K562 (cell line): ENCODE results near the gene ADORA2B. TPM values are rescaled to one million over a fixed set of nuclear protein-coding genes. Genes with fewer than 3 reads are reported as not detected.

Experiments
- C11orf30 ChIP-seq: fragments of 450-650 bp; IDR thresholded peaks from 2 replicates; pipeline ENCODE4 v1.6.1; 2016; ENCODE audit warnings: low read depth, mild to moderate bottlenecking
- COPS2 ChIP-seq: fragments of 450-650 bp; conservative IDR thresholded peaks from 2 replicates; pipeline ENCODE4 v1.6.1; 2016; ENCODE audit warnings: mild to moderate bottlenecking, moderate library complexity
- KAT2B ChIP-seq: IDR thresholded peaks from one replicate; pipeline ENCODE4 v1.6.1; 2012; ENCODE audit warnings: low read depth, mild to moderate bottlenecking, control low read depth, inconsistent platforms, low read length, moderate library complexity
- NR2F6 ChIP-seq: fragments of 450-650 bp; formaldehyde crosslinking; IDR thresholded peaks from 2 replicates; pipeline ENCODE4 v1.4.0; 2020; ENCODE audit warnings: mild to moderate bottlenecking
- NR4A1 ChIP-seq, 2 experiments: fragments of 250-450 bp in 1 of 2; fragments of 450-650 bp in 1 of 2; sonication (Bioruptor Pico) in 1 of 2; IDR thresholded peaks; 2 replicates each; pipeline versions ENCODE4 v1.4.0 to v1.6.1; 2016 to 2020; ENCODE audit warnings: mild to moderate bottlenecking in 2 of 2, missing compliant biosample characterization in 1 of 2, missing genetic modification characterization in 1 of 2, moderate library complexity in 1 of 2
- PHB ChIP-seq: fragments of 250-450 bp; sonication (Bioruptor Pico); IDR thresholded peaks from 2 replicates; pipeline ENCODE4 v1.5.0; 2021
- YY1 ChIP-seq, 3 experiments: IDR thresholded peaks; 2 replicates each; pipeline ENCODE4 v1.6.1; 2011; ENCODE audit warnings: low read length in 2 of 3, mild to moderate bottlenecking in 2 of 3, moderate library complexity in 2 of 3, borderline replicate concordance in 1 of 3, control low read depth in 1 of 3, low read depth in 1 of 3; ENCODE audit not compliant: insufficient read depth in 3 of 3, insufficient replicate concordance in 2 of 3, control insufficient read depth in 1 of 3, insufficient read length in 1 of 3; ENCODE audit errors: extremely low read depth in 1 of 3
- ZKSCAN1 ChIP-seq: fragments of 150-350 bp; IDR thresholded peaks from 2 replicates; pipeline ENCODE4 v1.6.1; 2016; ENCODE audit warnings: low read depth, low read length
- ZNF778 ChIP-seq: fragments of 450-650 bp; formaldehyde crosslinking; IDR thresholded peaks from 2 replicates; pipeline ENCODE4 v1.4.0; 2020; ENCODE audit warnings: mild to moderate bottlenecking, moderate library complexity
- ZZZ3 ChIP-seq: fragments of 450-650 bp; IDR thresholded peaks from 2 replicates; pipeline ENCODE4 v1.6.1; 2016; ENCODE audit warnings: antibody characterized with exemption, mild to moderate bottlenecking, moderate library complexity
- polyA plus RNA-seq, 8 experiments: library from polyadenylated mRNA; depleted of rRNA in 4 of 8; stranded (reverse) in 5 of 8; unstranded in 3 of 8; fragments of >200 nt; fragmentation: Nextera tagmentation in 2 of 8; fragmentation: Illumina TruSeq in 1 of 8; extraction: Ambion mirVana in 2 of 8; extraction: Trizol in 1 of 8; gene quantifications; 2 replicates each; pipeline versions ENCODE4 v1.2.1 to v1.2.3, GENCODE V29; 2011 to 2014; ENCODE audit warnings: inconsistent platforms in 1 of 8, missing spikeins in 1 of 8
- total RNA-seq, 7 experiments: library from RNA; depleted of rRNA in 6 of 7; stranded (reverse); fragments of >200 nt in 6 of 7; fragmentation: Illumina TruSeq in 2 of 7; extraction: Trizol in 2 of 7; gene quantifications; 2 replicates each; pipeline versions ENCODE4 v1.2.1 to v1.2.3, GENCODE V29; 2011 to 2021; ENCODE audit warnings: low replicate concordance in 1 of 7
- TF ChIP-seq, protein P1 (sequence below): fragments of 450-650 bp; formaldehyde crosslinking; conservative IDR thresholded peaks from 2 replicates; pipeline ENCODE4 v1.4.0; 2022; ENCODE audit warnings: mild to moderate bottlenecking, missing genetic modification characterization
- TF ChIP-seq, protein P2 (sequence below), 2 experiments: fragments of 150-350 bp in 1 of 2; IDR thresholded peaks; 2 replicates each; pipeline ENCODE4 v1.6.1; 2012 to 2016; ENCODE audit warnings: low read depth in 2 of 2, low read length in 2 of 2, mild to moderate bottlenecking in 1 of 2, moderate library complexity in 1 of 2
- TF ChIP-seq, protein P3 (sequence below): fragments of 450-650 bp; IDR thresholded peaks from 2 replicates; pipeline ENCODE4 v1.6.1; 2016; ENCODE audit warnings: missing biosample characterization, missing genetic modification characterization
- TF ChIP-seq, protein P4 (sequence below), 2 experiments: fragments of 450-650 bp in 1 of 2; sonication (generic) in 1 of 2; formaldehyde crosslinking; conservative IDR thresholded peaks; 2 replicates each; pipeline versions ENCODE4 v1.4.0 to v1.8.1; 2020 to 2022; ENCODE audit warnings: mild to moderate bottlenecking in 1 of 2, missing genetic modification reagents in 1 of 2
- TF ChIP-seq, protein P5 (sequence below): fragments of 450-650 bp; formaldehyde crosslinking; IDR thresholded peaks from 2 replicates; pipeline ENCODE4 v1.4.0; 2020; ENCODE audit warnings: mild to moderate bottlenecking, moderate library complexity
- TF ChIP-seq, protein P6 (sequence below): sonication (generic); formaldehyde crosslinking; IDR thresholded peaks from 2 replicates; pipeline ENCODE4 v1.8.1; 2022; ENCODE audit warnings: missing genetic modification reagents

The ADORA2B gene
- total and polyA plus RNA-seq, 9 of the 15 experiments (the other 6 are each of a cell fraction or from before 2014, with no cell fraction given), result 6.4 to 16.6 (median 10.5) TPM

DNA sequence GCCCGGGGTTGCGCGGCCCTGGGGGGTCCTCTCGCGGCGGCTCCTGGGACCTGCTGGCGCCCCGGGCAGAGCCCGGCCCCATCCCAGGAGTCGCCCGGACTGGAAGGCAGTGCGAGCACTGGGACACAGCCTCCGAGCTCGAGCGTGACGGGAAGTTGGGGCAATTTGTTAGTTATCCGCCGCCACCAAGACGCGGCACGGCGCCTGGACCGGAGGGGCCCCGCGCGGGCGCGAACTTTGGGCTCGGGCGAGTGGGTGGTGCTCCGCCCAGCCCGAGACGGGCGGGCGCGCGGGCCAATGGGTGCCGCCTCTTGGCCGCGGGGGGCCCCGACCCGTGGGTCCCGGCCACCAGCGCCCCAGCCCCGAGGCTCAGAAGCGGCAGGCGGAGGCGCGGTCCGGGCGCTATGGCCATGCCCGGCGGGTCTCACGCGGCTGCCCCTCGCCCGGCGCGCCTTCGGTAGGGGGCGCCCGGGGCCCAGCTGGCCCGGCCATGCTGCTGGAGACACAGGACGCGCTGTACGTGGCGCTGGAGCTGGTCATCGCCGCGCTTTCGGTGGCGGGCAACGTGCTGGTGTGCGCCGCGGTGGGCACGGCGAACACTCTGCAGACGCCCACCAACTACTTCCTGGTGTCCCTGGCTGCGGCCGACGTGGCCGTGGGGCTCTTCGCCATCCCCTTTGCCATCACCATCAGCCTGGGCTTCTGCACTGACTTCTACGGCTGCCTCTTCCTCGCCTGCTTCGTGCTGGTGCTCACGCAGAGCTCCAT is at the start of gene ADORA2B (continued):
- TF ChIP-seq, protein P1, sequence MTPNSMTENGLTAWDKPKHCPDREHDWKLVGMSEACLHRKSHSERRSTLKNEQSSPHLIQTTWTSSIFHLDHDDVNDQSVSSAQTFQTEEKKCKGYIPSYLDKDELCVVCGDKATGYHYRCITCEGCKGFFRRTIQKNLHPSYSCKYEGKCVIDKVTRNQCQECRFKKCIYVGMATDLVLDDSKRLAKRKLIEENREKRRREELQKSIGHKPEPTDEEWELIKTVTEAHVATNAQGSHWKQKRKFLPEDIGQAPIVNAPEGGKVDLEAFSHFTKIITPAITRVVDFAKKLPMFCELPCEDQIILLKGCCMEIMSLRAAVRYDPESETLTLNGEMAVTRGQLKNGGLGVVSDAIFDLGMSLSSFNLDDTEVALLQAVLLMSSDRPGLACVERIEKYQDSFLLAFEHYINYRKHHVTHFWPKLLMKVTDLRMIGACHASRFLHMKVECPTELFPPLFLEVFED (CRISPR knock-in tag), result no peak
- TF ChIP-seq C11orf30 (no peak), NR4A1 (CRISPR knock-in tag; IDR thresholded peaks at IDR 0.05) (peak; percentile 16; the same call in 1 of the 2 replicates), NR4A1 (tag; IDR thresholded peaks at IDR 0.05) (no peak), KAT2B (no peak), ZNF778 (CRISPR knock-in tag) (no peak), COPS2 (no peak), PHB (no peak), ZKSCAN1 (no peak), NR2F6 (CRISPR knock-in tag) (no peak), ZZZ3 (no peak), YY1 (IDR thresholded peaks at IDR 0.05; ENCODE audit: borderline replicate concordance in 1 of 3, control insufficient read depth in 1 of 3, extremely low read depth in 1 of 3, insufficient read depth in 3 of 3, insufficient read length in 1 of 3, insufficient replicate concordance in 2 of 3, low read depth in 1 of 3, low read length in 2 of 3) (peak in 2 of 3 experiments; percentile 50 to 54)
- TF ChIP-seq, protein P2, sequence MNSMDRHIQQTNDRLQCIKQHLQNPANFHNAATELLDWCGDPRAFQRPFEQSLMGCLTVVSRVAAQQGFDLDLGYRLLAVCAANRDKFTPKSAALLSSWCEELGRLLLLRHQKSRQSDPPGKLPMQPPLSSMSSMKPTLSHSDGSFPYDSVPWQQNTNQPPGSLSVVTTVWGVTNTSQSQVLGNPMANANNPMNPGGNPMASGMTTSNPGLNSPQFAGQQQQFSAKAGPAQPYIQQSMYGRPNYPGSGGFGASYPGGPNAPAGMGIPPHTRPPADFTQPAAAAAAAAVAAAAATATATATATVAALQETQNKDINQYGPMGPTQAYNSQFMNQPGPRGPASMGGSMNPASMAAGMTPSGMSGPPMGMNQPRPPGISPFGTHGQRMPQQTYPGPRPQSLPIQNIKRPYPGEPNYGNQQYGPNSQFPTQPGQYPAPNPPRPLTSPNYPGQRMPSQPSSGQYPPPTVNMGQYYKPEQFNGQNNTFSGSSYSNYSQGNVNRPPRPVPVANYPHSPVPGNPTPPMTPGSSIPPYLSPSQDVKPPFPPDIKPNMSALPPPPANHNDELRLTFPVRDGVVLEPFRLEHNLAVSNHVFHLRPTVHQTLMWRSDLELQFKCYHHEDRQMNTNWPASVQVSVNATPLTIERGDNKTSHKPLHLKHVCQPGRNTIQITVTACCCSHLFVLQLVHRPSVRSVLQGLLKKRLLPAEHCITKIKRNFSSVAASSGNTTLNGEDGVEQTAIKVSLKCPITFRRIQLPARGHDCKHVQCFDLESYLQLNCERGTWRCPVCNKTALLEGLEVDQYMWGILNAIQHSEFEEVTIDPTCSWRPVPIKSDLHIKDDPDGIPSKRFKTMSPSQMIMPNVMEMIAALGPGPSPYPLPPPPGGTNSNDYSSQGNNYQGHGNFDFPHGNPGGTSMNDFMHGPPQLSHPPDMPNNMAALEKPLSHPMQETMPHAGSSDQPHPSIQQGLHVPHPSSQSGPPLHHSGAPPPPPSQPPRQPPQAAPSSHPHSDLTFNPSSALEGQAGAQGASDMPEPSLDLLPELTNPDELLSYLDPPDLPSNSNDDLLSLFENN (IDR thresholded peaks at IDR 0.05; ENCODE audit: low read depth in 2 of 2, low read length in 2 of 2), result peak in 1 of 2 experiments; percentile 7; a peak in 1 of 4 replicates
- TF ChIP-seq, protein P3, sequence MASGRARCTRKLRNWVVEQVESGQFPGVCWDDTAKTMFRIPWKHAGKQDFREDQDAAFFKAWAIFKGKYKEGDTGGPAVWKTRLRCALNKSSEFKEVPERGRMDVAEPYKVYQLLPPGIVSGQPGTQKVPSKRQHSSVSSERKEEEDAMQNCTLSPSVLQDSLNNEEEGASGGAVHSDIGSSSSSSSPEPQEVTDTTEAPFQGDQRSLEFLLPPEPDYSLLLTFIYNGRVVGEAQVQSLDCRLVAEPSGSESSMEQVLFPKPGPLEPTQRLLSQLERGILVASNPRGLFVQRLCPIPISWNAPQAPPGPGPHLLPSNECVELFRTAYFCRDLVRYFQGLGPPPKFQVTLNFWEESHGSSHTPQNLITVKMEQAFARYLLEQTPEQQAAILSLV (tag), result no peak
- TF ChIP-seq, protein P4, sequence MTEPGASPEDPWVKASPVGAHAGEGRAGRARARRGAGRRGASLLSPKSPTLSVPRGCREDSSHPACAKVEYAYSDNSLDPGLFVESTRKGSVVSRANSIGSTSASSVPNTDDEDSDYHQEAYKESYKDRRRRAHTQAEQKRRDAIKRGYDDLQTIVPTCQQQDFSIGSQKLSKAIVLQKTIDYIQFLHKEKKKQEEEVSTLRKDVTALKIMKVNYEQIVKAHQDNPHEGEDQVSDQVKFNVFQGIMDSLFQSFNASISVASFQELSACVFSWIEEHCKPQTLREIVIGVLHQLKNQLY (CRISPR knock-in tag; conservative IDR thresholded peaks at IDR 0.05), result no peak
- TF ChIP-seq, protein P5, sequence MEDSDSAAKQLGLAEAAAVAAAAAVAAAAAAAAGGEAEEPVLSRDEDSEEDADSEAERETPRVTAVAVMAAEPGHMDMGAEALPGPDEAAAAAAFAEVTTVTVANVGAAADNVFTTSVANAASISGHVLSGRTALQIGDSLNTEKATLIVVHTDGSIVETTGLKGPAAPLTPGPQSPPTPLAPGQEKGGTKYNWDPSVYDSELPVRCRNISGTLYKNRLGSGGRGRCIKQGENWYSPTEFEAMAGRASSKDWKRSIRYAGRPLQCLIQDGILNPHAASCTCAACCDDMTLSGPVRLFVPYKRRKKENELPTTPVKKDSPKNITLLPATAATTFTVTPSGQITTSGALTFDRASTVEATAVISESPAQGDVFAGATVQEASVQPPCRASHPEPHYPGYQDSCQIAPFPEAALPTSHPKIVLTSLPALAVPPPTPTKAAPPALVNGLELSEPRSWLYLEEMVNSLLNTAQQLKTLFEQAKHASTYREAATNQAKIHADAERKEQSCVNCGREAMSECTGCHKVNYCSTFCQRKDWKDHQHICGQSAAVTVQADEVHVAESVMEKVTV, result peak; percentile 64
- TF ChIP-seq, protein P6, sequence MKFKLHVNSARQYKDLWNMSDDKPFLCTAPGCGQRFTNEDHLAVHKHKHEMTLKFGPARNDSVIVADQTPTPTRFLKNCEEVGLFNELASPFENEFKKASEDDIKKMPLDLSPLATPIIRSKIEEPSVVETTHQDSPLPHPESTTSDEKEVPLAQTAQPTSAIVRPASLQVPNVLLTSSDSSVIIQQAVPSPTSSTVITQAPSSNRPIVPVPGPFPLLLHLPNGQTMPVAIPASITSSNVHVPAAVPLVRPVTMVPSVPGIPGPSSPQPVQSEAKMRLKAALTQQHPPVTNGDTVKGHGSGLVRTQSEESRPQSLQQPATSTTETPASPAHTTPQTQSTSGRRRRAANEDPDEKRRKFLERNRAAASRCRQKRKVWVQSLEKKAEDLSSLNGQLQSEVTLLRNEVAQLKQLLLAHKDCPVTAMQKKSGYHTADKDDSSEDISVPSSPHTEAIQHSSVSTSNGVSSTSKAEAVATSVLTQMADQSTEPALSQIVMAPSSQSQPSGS (CRISPR knock-in tag), result no peak
